ENCODE results near the gene DOCK10.

Gene DOCK10

GRCh38 chr2:224994242-224994823 is 47.9 kb downstream of the DOCK10 start:
- H3K4me1 ChIP-seq (ENCODE audit: control insufficient read depth, insufficient read depth, low read length) = no peaks in the 10 kb centered on the region
- no peak for TF ChIP-seq ZNF157 (tag by site-specific recombination; IDR thresholded peaks at IDR 0.05)
- TF ChIP-seq KLF9 (tag by site-specific recombination; IDR thresholded peaks at IDR 0.05; ENCODE audit: low read depth) = no peak
- no peak for TF ChIP-seq YY2 (tag by site-specific recombination; IDR thresholded peaks at IDR 0.05)
- TF ChIP-seq INSM2 (tag by site-specific recombination; IDR thresholded peaks at IDR 0.05) = no peak
- TF ChIP-seq GFI1B (tag by site-specific recombination; IDR thresholded peaks at IDR 0.05) = no peak
- TF ChIP-seq ZNF140 (tag by site-specific recombination; IDR thresholded peaks at IDR 0.05) = no peak
- TF ChIP-seq ZBTB1 (tag by site-specific recombination; IDR thresholded peaks at IDR 0.05) = no peak
- no peak for TF ChIP-seq ZBTB11 (tag by site-specific recombination; conservative IDR thresholded peaks at IDR 0.05; ENCODE audit: low read depth)
- no peak for TF ChIP-seq ZNF48 (tag by site-specific recombination; IDR thresholded peaks at IDR 0.05)
- no peak for TF ChIP-seq ZNF639 (tag by site-specific recombination; IDR thresholded peaks at IDR 0.05)
- TF ChIP-seq HIC1 (tag by site-specific recombination; IDR thresholded peaks at IDR 0.05) = no peak
- TF ChIP-seq GLIS2 (tag by site-specific recombination; IDR thresholded peaks at IDR 0.05) = no peak
- H3K9me3 ChIP-seq (ENCODE audit: control insufficient read depth, insufficient read depth, low read depth, low read length) = no peaks in the 10 kb centered on the region
- ChIA-PET POLR2A (no interaction called here), CTCF (interaction anchor here (0.5 to 1.5 kb wide), 3 partner anchors 8 to 304 kb away, joined by 3 to 5 read pairs (median 4); no protein-coding TSS in a partner anchor)
- no peak overlapping the region for H3K27ac ChIP-seq (ENCODE audit: extremely low read depth, low read depth, low read length)
- no peak overlapping the region for H3K4me3 ChIP-seq (ENCODE audit: low read depth, low read length)
- no peaks in the 10 kb centered on the region for H3K36me3 ChIP-seq (ENCODE audit: control insufficient read depth in 2 of 2, insufficient read depth in 1 of 2, low read length in 2 of 2)

- POLR2A ChIA-PET = no interaction called here
- no peaks in the 10 kb centered on the region for H3K9me3 ChIP-seq (ENCODE audit: control insufficient read depth, insufficient read depth, low read depth, low read length)
- no peaks in the 10 kb centered on the region for H3K36me3 ChIP-seq (ENCODE audit: control insufficient read depth in 2 of 2, insufficient read depth in 1 of 2, low read length in 2 of 2)
- H3K4me1 ChIP-seq (ENCODE audit: control insufficient read depth, insufficient read depth, low read length) = no peaks in the 10 kb centered on the region
- CTCF ChIA-PET = interaction anchor here (0.7 kb wide), 1 partner anchor 291 kb away, joined by 3 read pairs; no protein-coding TSS in a partner anchor
- H3K27ac ChIP-seq (ENCODE audit: extremely low read depth, low read depth, low read length) = no peak overlapping the region
- no peak overlapping the region for H3K4me3 ChIP-seq (ENCODE audit: low read depth, low read length)
- TF ChIP-seq MZF1 (tag by site-specific recombination; IDR thresholded peaks at IDR 0.05; ENCODE audit: borderline replicate concordance) (no peak), ZSCAN30 (tag by site-specific recombination; IDR thresholded peaks at IDR 0.05) (no peak), CTCF (tag by site-specific recombination; IDR thresholded peaks at IDR 0.05) (no peak), ZNF221 (tag by site-specific recombination; IDR thresholded peaks at IDR 0.05; ENCODE audit: borderline replicate concordance) (no peak), ELK4 (IDR thresholded peaks at IDR 0.05; ENCODE audit: borderline replicate concordance, low read depth, low read length) (no peak), OVOL3 (tag by site-specific recombination; IDR thresholded peaks at IDR 0.05) (no peak), ZSCAN5A (tag by site-specific recombination; IDR thresholded peaks at IDR 0.05) (no peak), ZNF146 (tag by site-specific recombination; IDR thresholded peaks at IDR 0.05) (no peak), ZNF776 (tag by site-specific recombination; IDR thresholded peaks at IDR 0.05; ENCODE audit: borderline replicate concordance) (no peak), ZFP69B (tag by site-specific recombination; IDR thresholded peaks at IDR 0.05) (no peak)
These were observed 51.6 kb downstream of the DOCK10 start for GRCh38 chr2:224990710-224991109.
